Liver (tissue), 9 donors: ENCODE measurements around the gene CNR1. TPM values are rescaled to one million over a fixed set of nuclear protein-coding genes. Genes with fewer than 3 reads are reported as not detected.

Experiments
- DNase-seq: peaks from one replicate; pipeline ENCODE4 v3.0.0-alpha.2; 2017; ENCODE audit warnings: low spot score
- H3K27ac ChIP-seq, 2 donors: one replicate each; pipeline ENCODE4 v1.7.0; 2013; ENCODE audit warnings: inconsistent platforms in 2 of 2, low read length in 2 of 2, control low read depth in 1 of 2, low read depth in 1 of 2, mild to moderate bottlenecking in 1 of 2
- H3K27me3 ChIP-seq, 4 donors: one replicate each; pipeline versions ENCODE4 v1.6.1 to v1.7.0; 2013; ENCODE audit warnings: low read length in 3 of 4, inconsistent platforms in 1 of 4, mild to moderate bottlenecking in 1 of 4, moderate library complexity in 1 of 4; ENCODE audit not compliant: control insufficient read depth in 4 of 4, insufficient read depth in 4 of 4
- H3K36me3 ChIP-seq, 4 donors: one replicate each; pipeline versions ENCODE4 v1.6.1 to v1.7.0; 2013; ENCODE audit warnings: low read length in 3 of 4, mild to moderate bottlenecking in 3 of 4, low read depth in 1 of 4, moderate library complexity in 1 of 4; ENCODE audit not compliant: control insufficient read depth in 4 of 4, insufficient read depth in 3 of 4
- H3K4me1 ChIP-seq, 4 donors: one replicate each; pipeline versions ENCODE4 v1.6.1 to v1.7.0; 2013; ENCODE audit warnings: low read length in 3 of 4, mild to moderate bottlenecking in 3 of 4, moderate library complexity in 1 of 4; ENCODE audit not compliant: control insufficient read depth in 4 of 4, insufficient read depth in 4 of 4
- H3K4me3 ChIP-seq, 3 donors: one replicate each; pipeline versions ENCODE4 v1.6.1 to v1.7.0; 2013; ENCODE audit warnings: low read length in 3 of 3, control low read depth in 1 of 3, low read depth in 1 of 3, mild to moderate bottlenecking in 1 of 3
- H3K9ac ChIP-seq, 2 donors: one replicate each; pipeline ENCODE4 v1.7.0; 2013; ENCODE audit warnings: low read length in 2 of 2, mild to moderate bottlenecking in 2 of 2, moderate library complexity in 2 of 2, control low read depth in 1 of 2, low read depth in 1 of 2
- H3K9me3 ChIP-seq, 4 donors: one replicate each; pipeline versions ENCODE4 v1.6.1 to v1.7.0; 2013; ENCODE audit warnings: low read length in 3 of 4; ENCODE audit not compliant: control insufficient read depth in 4 of 4
- FOXA1 ChIP-seq: IDR thresholded peaks from 2 replicates; pipeline ENCODE4 v1.6.1; 2016; ENCODE audit warnings: antibody characterized with exemption
- FOXA2 ChIP-seq: IDR thresholded peaks from 2 replicates; pipeline ENCODE4 v1.6.1; 2016; ENCODE audit warnings: antibody characterized with exemption
- HNF4A ChIP-seq, 2 donors: conservative IDR thresholded peaks; 2 replicates each; pipeline ENCODE4 v1.6.1; 2016; ENCODE audit warnings: antibody characterized with exemption in 2 of 2, mild to moderate bottlenecking in 2 of 2
- HNF4G ChIP-seq: IDR thresholded peaks from 2 replicates; pipeline ENCODE4 v1.6.1; 2016; ENCODE audit warnings: antibody characterized with exemption
- JUND ChIP-seq, 2 donors: IDR thresholded peaks; 2 replicates each; pipeline ENCODE4 v1.6.1; 2016; ENCODE audit warnings: antibody characterized with exemption in 2 of 2
- NR2F2 ChIP-seq: IDR thresholded peaks from 2 replicates; pipeline ENCODE4 v1.6.1; 2016; ENCODE audit warnings: antibody characterized with exemption
- RAD21 ChIP-seq, 2 donors: IDR thresholded peaks; 2 replicates each; pipeline ENCODE4 v1.6.1; 2016; ENCODE audit warnings: antibody characterized with exemption in 2 of 2, mild to moderate bottlenecking in 2 of 2
- RXRA ChIP-seq, 2 donors: IDR thresholded peaks; 2 replicates each; pipeline ENCODE4 v1.6.1; 2017 to 2018; ENCODE audit warnings: antibody characterized with exemption in 2 of 2, mild to moderate bottlenecking in 1 of 2
- SP1 ChIP-seq: IDR thresholded peaks from 2 replicates; pipeline ENCODE4 v1.6.1; 2018; ENCODE audit warnings: antibody characterized with exemption, mild to moderate bottlenecking
- TAF1 ChIP-seq: conservative IDR thresholded peaks from 2 replicates; pipeline ENCODE4 v1.6.1; 2016; ENCODE audit warnings: antibody characterized with exemption, mild to moderate bottlenecking
- YY1 ChIP-seq: IDR thresholded peaks from 2 replicates; pipeline ENCODE4 v1.6.1; 2016; ENCODE audit warnings: antibody characterized with exemption, mild to moderate bottlenecking
- WGBS: extraction: QIAGEN DNeasy Blood & Tissue Kit; methylation state at CpG from one replicate; pipeline ENCODE4 v1.1.7; 2013; 5-methylcytosine and 5-hydroxymethylcytosine counted together
- polyA plus RNA-seq, 2 donors: library from polyadenylated mRNA; stranded (reverse) in 1 of 2; unstranded in 1 of 2; fragments of 200-250 nt in 1 of 2; fragments of >200 nt in 1 of 2; fragmentation: Nextera tagmentation in 1 of 2; extraction: Ambion mirVana in 1 of 2; gene quantifications; one replicate each; pipeline versions ENCODE4 v1.2.1 to v1.2.3, GENCODE V29; 2013 to 2015
- total RNA-seq, 2 donors: library from RNA; depleted of rRNA; stranded (reverse); fragments of >200 nt; gene quantifications; one replicate each; pipeline ENCODE4 v1.2.3, GENCODE V29; 2014
- TF ChIP-seq, protein P1 (sequence below): IDR thresholded peaks from 2 replicates; pipeline ENCODE4 v1.6.1; 2016; ENCODE audit warnings: antibody characterized with exemption
- TF ChIP-seq, protein P2 (sequence below): fragments of 150-350 bp; IDR thresholded peaks from 2 replicates; pipeline ENCODE4 v1.5.1; 2017; ENCODE audit warnings: improper control_type of control experiment, low read depth, low read length; ENCODE audit not compliant: missing input control
- TF ChIP-seq, protein P3 (sequence below): IDR thresholded peaks from 2 replicates; pipeline ENCODE4 v1.6.1; 2016; ENCODE audit warnings: antibody characterized with exemption, mild to moderate bottlenecking
- TF ChIP-seq, protein P4 (sequence below): IDR thresholded peaks from 2 replicates; pipeline ENCODE4 v1.6.1; 2016; ENCODE audit warnings: antibody characterized with exemption
- TF ChIP-seq, protein P5 (sequence below): IDR thresholded peaks from 2 replicates; pipeline ENCODE4 v1.6.1; 2016; ENCODE audit warnings: antibody characterized with exemption
- donor health status: healthy.
- donor health status: healthy.
- donor health status: healthy.
- donor health status: healthy.
- donor health status: healthy.

Gene CNR1
- total RNA-seq (under 1 TPM; 0.14 to 0.67 TPM), polyA plus RNA-seq (under 1 TPM; 0.04 to 0.12 TPM)

DNA sequence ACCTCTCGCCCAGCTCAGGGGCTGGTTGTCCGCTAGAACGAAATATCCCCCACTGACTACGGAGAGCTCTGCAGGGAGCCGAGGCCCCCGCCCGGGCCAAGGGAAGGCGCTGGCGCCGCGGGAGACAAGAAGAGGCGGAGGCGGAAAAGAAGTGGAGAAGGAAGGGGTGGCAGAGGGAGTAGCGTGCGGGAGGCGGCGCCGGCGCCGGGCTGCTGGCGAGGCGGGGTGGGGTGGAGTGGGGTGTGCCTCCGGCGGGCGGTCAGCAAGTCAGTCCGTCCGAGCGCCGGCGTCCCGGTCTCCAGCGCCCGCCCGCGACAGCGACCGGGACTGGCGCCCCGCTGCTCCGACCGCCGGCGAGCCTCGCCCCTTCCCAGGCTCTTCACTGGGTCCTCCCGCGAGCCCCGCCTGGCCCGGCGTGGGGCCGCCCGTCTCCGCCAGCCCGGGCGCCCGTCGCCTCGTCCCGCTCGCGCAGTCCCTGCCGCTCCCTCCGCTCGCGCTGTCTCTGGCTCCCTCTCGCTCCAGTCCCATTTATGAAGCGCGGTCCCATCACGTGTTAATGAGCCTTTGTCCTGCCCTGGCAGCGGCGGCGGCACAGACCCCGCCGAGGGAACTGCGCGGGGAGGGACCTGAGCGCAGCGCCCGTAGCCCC lies at the start of gene CNR1:
CNR1 (minus strand) TSS at position 504 of the 649 bp plus-strand sequence. CDS start 21,073 bp downstream, outside the sequence.
- Histone ChIP-seq H3K9me3 (no peaks in the 10 kb centered on the region), H3K27me3 (peaks cover 2 to 28% (median 5%) of the 10 kb centered on the region in 4 donors), H3K4me1 (peaks cover 16 to 22% (median 18%) of the 10 kb centered on the region in 4 donors), H3K4me3 (peak within 1 kb of the TSS in 2 of 3 donors; percentile 49 to 62), H3K9ac (no peak within 1 kb of the TSS), H3K36me3 (no peaks in the 10 kb centered on the region), H3K27ac (no peak within 1 kb of the TSS)
- no peak for TF ChIP-seq YY1
- TF ChIP-seq HNF4A (conservative IDR thresholded peaks at IDR 0.05) = no peak
- no peak for TF ChIP-seq NR2F2
- TF ChIP-seq, protein P1, sequence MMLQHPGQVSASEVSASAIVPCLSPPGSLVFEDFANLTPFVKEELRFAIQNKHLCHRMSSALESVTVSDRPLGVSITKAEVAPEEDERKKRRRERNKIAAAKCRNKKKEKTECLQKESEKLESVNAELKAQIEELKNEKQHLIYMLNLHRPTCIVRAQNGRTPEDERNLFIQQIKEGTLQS = no peak
- no peak for TF ChIP-seq FOXA1
- TF ChIP-seq RAD21 (IDR thresholded peaks at IDR 0.05) = no peak
- TF ChIP-seq, protein P2, sequence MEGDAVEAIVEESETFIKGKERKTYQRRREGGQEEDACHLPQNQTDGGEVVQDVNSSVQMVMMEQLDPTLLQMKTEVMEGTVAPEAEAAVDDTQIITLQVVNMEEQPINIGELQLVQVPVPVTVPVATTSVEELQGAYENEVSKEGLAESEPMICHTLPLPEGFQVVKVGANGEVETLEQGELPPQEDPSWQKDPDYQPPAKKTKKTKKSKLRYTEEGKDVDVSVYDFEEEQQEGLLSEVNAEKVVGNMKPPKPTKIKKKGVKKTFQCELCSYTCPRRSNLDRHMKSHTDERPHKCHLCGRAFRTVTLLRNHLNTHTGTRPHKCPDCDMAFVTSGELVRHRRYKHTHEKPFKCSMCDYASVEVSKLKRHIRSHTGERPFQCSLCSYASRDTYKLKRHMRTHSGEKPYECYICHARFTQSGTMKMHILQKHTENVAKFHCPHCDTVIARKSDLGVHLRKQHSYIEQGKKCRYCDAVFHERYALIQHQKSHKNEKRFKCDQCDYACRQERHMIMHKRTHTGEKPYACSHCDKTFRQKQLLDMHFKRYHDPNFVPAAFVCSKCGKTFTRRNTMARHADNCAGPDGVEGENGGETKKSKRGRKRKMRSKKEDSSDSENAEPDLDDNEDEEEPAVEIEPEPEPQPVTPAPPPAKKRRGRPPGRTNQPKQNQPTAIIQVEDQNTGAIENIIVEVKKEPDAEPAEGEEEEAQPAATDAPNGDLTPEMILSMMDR = no peak
- TF ChIP-seq, protein P3, sequence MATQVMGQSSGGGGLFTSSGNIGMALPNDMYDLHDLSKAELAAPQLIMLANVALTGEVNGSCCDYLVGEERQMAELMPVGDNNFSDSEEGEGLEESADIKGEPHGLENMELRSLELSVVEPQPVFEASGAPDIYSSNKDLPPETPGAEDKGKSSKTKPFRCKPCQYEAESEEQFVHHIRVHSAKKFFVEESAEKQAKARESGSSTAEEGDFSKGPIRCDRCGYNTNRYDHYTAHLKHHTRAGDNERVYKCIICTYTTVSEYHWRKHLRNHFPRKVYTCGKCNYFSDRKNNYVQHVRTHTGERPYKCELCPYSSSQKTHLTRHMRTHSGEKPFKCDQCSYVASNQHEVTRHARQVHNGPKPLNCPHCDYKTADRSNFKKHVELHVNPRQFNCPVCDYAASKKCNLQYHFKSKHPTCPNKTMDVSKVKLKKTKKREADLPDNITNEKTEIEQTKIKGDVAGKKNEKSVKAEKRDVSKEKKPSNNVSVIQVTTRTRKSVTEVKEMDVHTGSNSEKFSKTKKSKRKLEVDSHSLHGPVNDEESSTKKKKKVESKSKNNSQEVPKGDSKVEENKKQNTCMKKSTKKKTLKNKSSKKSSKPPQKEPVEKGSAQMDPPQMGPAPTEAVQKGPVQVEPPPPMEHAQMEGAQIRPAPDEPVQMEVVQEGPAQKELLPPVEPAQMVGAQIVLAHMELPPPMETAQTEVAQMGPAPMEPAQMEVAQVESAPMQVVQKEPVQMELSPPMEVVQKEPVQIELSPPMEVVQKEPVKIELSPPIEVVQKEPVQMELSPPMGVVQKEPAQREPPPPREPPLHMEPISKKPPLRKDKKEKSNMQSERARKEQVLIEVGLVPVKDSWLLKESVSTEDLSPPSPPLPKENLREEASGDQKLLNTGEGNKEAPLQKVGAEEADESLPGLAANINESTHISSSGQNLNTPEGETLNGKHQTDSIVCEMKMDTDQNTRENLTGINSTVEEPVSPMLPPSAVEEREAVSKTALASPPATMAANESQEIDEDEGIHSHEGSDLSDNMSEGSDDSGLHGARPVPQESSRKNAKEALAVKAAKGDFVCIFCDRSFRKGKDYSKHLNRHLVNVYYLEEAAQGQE = no peak
- DNase-seq = peak; percentile 37
- 1% methylated on average over 78 of the region's 78 CpGs for WGBS

DNA sequence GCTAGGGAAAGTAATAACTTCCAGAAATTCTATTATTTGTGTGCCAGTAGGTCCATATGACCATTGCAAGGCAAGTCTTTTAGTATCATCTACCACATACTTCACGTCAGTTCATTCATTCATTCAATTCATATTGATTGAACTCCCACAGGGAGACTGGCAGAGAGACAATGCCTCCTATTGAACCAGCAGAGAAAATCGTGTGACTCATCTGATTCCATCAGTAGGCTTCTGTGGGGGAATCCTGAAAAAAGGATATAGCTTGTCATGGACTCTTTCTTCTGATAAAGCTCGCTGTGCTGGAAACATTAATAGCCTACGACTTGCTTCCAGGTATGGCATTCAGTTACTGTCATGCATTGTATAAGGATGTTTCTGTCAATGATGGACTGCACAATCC lies 45.3 kb upstream of the CNR1 start:
- H3K9me3 ChIP-seq = no peaks in the 10 kb centered on the region
- H3K4me3 ChIP-seq = no peak overlapping the region
- no peak for DNase-seq
- no peaks in the 10 kb centered on the region for H3K36me3 ChIP-seq
- H3K27ac ChIP-seq = no peak overlapping the region
- no peaks in the 10 kb centered on the region for H3K27me3 ChIP-seq
- H3K4me1 ChIP-seq = no peaks in the 10 kb centered on the region
- H3K9ac ChIP-seq = no peak overlapping the region
- TF ChIP-seq FOXA2 (no peak), HNF4A (conservative IDR thresholded peaks at IDR 0.05) (no peak)
- 71% methylated on average over 4 of the region's 4 CpGs for WGBS

DNA sequence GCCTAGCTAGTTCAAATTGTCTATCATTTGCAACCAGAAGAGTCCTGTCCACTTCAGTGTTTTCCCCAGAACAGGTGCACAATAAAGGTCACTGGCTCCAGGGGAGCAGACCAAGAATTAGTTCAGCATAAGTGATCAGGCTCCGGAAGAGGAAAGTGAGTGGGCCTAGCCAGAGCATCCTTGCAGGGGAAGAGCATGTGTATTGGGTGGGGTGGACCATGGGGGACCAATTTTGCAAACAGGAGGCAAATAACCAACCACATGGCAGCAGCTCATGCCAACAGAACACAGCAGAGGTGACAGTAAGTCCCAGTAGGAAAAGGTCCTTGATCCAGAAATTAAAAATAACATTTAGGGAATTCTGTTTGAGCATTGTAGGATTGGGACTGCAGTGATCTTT lies 43.2 kb upstream of the CNR1 start:
- Histone ChIP-seq H3K36me3 (no peaks in the 10 kb centered on the region), H3K4me1 (no peaks in the 10 kb centered on the region), H3K27ac (no peak overlapping the region), H3K4me3 (no peak overlapping the region), H3K9me3 (peaks cover 0 to 4% (median 0%) of the 10 kb centered on the region in 4 donors), H3K27me3 (no peaks in the 10 kb centered on the region), H3K9ac (no peak overlapping the region)
- DNase-seq = no peak
- 88% methylated on average over 1 of the region's 1 CpG for WGBS
- no peak for TF ChIP-seq FOXA2
- TF ChIP-seq RAD21 (IDR thresholded peaks at IDR 0.05) = no peak
- TF ChIP-seq, protein P3 = no peak
- no peak for TF ChIP-seq RXRA (IDR thresholded peaks at IDR 0.05)
- no peak for TF ChIP-seq SP1
- TF ChIP-seq NR2F2 = no peak
- TF ChIP-seq JUND (IDR thresholded peaks at IDR 0.05) = no peak
- TF ChIP-seq, protein P4, sequence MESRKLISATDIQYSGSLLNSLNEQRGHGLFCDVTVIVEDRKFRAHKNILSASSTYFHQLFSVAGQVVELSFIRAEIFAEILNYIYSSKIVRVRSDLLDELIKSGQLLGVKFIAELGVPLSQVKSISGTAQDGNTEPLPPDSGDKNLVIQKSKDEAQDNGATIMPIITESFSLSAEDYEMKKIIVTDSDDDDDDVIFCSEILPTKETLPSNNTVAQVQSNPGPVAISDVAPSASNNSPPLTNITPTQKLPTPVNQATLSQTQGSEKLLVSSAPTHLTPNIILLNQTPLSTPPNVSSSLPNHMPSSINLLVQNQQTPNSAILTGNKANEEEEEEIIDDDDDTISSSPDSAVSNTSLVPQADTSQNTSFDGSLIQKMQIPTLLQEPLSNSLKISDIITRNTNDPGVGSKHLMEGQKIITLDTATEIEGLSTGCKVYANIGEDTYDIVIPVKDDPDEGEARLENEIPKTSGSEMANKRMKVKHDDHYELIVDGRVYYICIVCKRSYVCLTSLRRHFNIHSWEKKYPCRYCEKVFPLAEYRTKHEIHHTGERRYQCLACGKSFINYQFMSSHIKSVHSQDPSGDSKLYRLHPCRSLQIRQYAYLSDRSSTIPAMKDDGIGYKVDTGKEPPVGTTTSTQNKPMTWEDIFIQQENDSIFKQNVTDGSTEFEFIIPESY = no peak
- TF ChIP-seq YY1 = no peak
- TF ChIP-seq, protein P5, sequence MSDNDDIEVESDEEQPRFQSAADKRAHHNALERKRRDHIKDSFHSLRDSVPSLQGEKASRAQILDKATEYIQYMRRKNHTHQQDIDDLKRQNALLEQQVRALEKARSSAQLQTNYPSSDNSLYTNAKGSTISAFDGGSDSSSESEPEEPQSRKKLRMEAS = no peak
- TF ChIP-seq HNF4G = no peak
- no peak for TF ChIP-seq FOXA1
- TF ChIP-seq TAF1 = no peak
